HG03175 (cell line): ENCODE data around the gene DEFB128.

Experiments used
- ATAC-seq: cut with Tn5 transposase; IDR thresholded peaks from one replicate; pipeline ENCODE4 v1.9.1; 2021; ENCODE audit warnings: mild to moderate bottlenecking, moderate library complexity; ENCODE audit not compliant: unreplicated experiment

Gene DEFB128

DNA sequence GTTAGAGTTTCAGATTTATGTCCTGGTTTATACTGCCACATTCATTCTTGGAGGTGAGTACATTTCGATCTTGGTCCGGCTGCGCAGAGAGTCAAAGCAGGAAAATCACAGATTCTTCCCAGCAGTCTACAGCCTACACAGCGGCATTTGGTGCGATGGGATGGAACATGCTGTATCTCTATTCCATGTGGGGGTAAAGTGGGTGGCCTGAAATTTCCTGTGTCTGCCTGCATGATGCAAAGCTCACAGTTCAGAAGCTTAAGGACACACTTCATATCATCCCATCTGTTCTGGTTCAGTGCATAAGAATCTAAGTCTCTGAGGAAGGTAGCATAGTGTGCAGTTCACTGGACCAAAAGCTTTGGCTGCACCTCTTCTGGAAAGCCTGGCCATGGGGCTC is 32.4 kb downstream of the DEFB128 start, which contains the start of gene DEFB127:
TSS of gene DEFB127 (plus strand) at position 301 of the 400 bp plus-strand sequence. CDS start at position 392, 91 bp downstream.
- no peak for ATAC-seq

DNA sequence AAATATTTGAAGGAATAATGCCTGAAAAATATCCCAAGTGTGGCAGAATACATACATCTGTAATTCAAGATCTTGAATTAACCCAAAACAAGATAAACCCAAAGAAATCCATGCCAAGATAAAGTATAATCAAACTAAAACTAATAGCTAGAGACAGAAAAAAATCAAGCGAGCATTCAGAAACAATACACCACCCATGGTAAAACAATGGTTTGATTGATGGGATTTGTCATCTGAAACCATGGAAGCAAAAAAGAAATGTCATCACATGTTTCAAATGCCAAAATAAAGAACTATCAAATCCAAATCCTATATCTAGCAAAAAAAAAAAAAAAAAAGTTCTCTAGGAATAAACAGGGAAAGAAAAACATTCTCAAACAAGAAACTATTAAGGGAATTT is 37.4 kb downstream of the DEFB128 start:
- ATAC-seq = no peak

DNA sequence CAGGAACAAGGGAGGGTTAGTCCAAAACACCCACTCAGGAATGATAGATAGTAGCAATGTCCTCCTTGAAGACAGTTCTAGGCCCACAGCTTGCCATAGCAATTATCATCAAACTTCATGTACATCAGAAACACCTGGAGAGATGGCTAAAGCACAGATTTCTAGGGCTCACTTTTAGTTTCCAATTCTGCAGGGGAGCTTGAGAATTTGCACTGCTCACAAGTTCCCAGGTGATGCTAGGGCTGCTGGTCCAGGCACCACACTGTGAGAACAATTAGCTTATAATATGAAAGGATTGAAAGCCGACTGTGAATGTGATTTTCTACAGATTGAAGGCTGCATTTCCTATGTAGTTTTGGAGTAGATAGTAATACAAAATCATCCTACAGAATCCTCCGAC is 43.6 kb downstream of the DEFB128 start:
- no peak for ATAC-seq

DNA sequence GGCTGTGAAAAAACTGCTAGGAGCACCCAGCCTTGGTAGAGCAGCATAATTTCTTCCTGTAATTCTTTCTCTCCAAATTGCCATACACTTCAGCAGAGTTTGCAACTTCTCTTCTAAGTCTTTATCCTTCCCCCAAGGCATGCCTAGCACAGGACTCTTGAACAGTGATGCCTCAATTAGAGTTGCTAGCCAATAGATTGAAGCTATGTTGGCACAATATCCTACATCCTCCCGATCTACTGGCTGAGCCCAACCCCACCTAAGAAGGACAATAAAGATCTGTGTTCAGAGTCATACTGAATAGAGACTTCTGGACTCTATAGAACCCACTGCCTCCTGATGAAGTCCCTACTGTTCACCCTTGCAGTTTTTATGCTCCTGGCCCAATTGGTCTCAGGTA is 47.2 kb downstream of the DEFB128 start, which contains the start of gene DEFB126:
TSS of gene DEFB126 (plus strand) at position 301 of the 400 bp plus-strand sequence. CDS start at position 340, 39 bp downstream.
- no peak for ATAC-seq
